ENCODE data around the gene ANO7. TPM values are rescaled to one million over a fixed set of nuclear protein-coding genes. Genes with fewer than 3 reads are reported as not detected.
"Not testable (repeated sequence)": the region's sequence is repeated elsewhere in the genome, so short reads cannot be mapped to it uniquely, and the experiment has no call there.

ANO7 gene
- total and polyA plus RNA-seq, 7 experiments from 2014 or later: 0.16 to 0.94 (median 0.30) TPM; not detected in 1

DNA sequence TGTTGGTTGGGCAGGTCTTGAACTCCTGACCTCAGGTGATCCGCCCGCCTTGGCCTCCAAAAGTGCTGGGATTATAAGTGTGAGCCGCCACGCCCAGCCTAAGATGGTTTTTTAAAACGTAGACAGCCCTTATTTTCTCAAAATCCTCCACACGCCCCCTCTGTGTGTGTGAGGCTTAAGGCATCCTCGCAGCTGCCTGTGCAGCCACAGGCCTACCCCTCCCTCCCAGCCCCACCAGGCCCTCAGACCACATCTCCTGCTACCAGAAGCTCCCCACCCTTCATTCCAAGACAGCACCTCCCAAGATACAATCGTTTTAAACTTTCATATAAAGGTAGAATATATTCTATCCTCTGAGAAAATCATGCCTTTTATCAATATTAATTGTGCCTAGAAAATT is 4.8 kb downstream of the ANO7 start:
- H3K36me3 Mint-ChIP-seq: no peaks in the 10 kb centered on the region
- Histone ChIP-seq H3K4me3 (ENCODE audit: low read length) (no peak overlapping the region), H3K9me3 (ENCODE audit: control insufficient read depth in 2 of 3, low read length in 3 of 3) (no peaks in the 10 kb centered on the region), H3K27ac (ENCODE audit: low read depth, low read length) (no peak overlapping the region), H3K36me3 (ENCODE audit: control insufficient read depth in 2 of 3, insufficient read depth in 3 of 3, low read length in 3 of 3) (no peaks in the 10 kb centered on the region), H3K27me3 (ENCODE audit: control insufficient read depth in 2 of 2, insufficient read depth in 2 of 2, low read length in 2 of 2) (no peaks in the 10 kb centered on the region), H3K4me1 (ENCODE audit: control insufficient read depth in 2 of 2, insufficient read depth in 2 of 2, low read length in 2 of 2) (no peaks in the 10 kb centered on the region)
- intact Hi-C loops (cut with micrococcal nuclease): no loop called here
- H3K27me3 Mint-ChIP-seq: no peaks in the 10 kb centered on the region
- ATAC-seq: no peak
- no peak overlapping the region for H3K27ac Mint-ChIP-seq
- POLR2A ChIA-PET: no interaction called here
- H3K4me1 Mint-ChIP-seq: no peaks in the 10 kb centered on the region
- CTCF ChIA-PET: no interaction called here
- no peaks in the 10 kb centered on the region for H3K9me3 Mint-ChIP-seq
- no peak for DNase-seq
- H3K4me3 Mint-ChIP-seq: no peak overlapping the region

DNA sequence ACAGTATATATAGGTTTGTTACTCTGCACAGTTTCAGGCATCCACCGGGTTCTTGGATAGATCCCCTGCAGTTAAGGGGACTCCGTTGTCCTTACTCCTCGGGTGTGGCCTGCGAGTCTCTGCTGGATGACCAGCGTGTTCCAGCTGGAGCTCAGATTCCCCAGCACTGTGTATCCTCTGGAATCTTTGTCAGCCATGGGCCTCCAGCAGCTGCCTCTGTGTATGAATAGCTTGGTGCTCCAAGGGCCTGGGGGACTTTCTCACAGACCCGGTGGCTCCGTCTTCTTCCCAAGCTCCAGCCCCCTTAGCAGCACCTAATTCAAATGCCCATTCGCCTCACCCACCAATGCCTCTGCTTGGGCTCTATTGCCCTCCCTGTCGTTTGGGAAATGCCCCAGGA is 6.3 kb downstream of the ANO7 start:
- POLR2A ChIA-PET: no interaction called here
- H3K36me3 Mint-ChIP-seq: no peaks in the 10 kb centered on the region
- H3K27me3 Mint-ChIP-seq: no peaks in the 10 kb centered on the region
- no peak overlapping the region for H3K27ac ChIP-seq (ENCODE audit: low read depth, low read length)
- intact Hi-C loops (cut with micrococcal nuclease): no loop called here
- no peaks in the 10 kb centered on the region for H3K36me3 ChIP-seq (ENCODE audit: control insufficient read depth in 2 of 3, insufficient read depth in 3 of 3, low read length in 3 of 3)
- no peaks in the 10 kb centered on the region for H3K9me3 Mint-ChIP-seq
- ATAC-seq (no peak), DNase-seq (no peak)
- H3K27me3 ChIP-seq (ENCODE audit: control insufficient read depth in 2 of 2, insufficient read depth in 2 of 2, low read length in 2 of 2): no peaks in the 10 kb centered on the region
- no peak overlapping the region for H3K27ac Mint-ChIP-seq
- H3K4me1 Mint-ChIP-seq: no peaks in the 10 kb centered on the region
- H3K4me3 ChIP-seq (ENCODE audit: low read length): no peak overlapping the region
- H3K4me3 Mint-ChIP-seq: no peak overlapping the region
- CTCF ChIA-PET: interaction anchor here (0.6 kb wide), 1 partner anchor 85 kb away, joined by 3 read pairs; no protein-coding TSS in a partner anchor
- H3K9me3 ChIP-seq (ENCODE audit: control insufficient read depth in 2 of 3, low read length in 3 of 3): no peaks in the 10 kb centered on the region
- no peaks in the 10 kb centered on the region for H3K4me1 ChIP-seq (ENCODE audit: control insufficient read depth in 2 of 2, insufficient read depth in 2 of 2, low read length in 2 of 2)

DNA sequence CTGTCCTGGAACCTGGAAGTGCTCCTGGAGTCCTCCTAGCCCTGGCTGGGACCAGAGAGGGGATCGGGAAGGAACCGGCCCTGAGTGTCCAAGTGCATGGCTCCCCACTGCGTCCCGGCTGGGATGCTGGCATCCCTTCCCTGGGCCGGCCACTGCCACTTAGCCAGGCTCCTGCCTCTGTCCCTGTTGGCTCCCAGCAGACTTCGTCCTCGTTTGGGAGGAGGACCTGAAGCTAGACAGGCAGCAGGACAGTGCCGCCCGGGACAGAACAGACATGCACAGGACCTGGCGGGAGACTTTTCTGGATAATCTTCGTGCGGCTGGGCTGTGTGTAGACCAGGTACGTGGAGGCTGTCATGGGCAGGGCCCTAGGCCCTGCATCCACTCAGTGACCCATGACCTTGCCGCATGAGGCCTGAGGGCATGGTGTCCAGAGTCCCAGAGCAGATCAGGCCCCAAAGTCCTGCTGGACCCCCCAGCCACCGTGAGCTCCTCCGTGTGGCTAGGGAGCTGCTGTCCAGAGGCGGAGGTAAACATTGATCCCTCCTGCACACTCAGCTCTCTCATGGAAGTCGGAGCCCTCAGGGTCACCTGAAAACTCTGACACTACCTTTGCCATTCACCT is 7.1 kb downstream of the ANO7 start:
- Mint-ChIP-seq H3K4me3 (no peak overlapping the region), H3K4me1 (no peaks in the 10 kb centered on the region), H3K36me3 (no peaks in the 10 kb centered on the region), H3K27ac (no peak overlapping the region), H3K9me3 (no peaks in the 10 kb centered on the region), H3K27me3 (no peaks in the 10 kb centered on the region)
- ChIA-PET CTCF (no interaction called here), POLR2A (no interaction called here)
- Histone ChIP-seq H3K27me3 (ENCODE audit: control insufficient read depth in 2 of 2, insufficient read depth in 2 of 2, low read length in 2 of 2) (no peaks in the 10 kb centered on the region), H3K27ac (ENCODE audit: low read depth, low read length) (no peak overlapping the region), H3K4me1 (ENCODE audit: control insufficient read depth in 2 of 2, insufficient read depth in 2 of 2, low read length in 2 of 2) (no peaks in the 10 kb centered on the region), H3K4me3 (ENCODE audit: low read length) (no peak overlapping the region), H3K9me3 (ENCODE audit: control insufficient read depth in 2 of 3, low read length in 3 of 3) (no peaks in the 10 kb centered on the region), H3K36me3 (ENCODE audit: control insufficient read depth in 2 of 3, insufficient read depth in 3 of 3, low read length in 3 of 3) (no peaks in the 10 kb centered on the region)
- DNase-seq: no peak
- no peak for ATAC-seq
- intact Hi-C loops (cut with micrococcal nuclease): no loop called here

DNA sequence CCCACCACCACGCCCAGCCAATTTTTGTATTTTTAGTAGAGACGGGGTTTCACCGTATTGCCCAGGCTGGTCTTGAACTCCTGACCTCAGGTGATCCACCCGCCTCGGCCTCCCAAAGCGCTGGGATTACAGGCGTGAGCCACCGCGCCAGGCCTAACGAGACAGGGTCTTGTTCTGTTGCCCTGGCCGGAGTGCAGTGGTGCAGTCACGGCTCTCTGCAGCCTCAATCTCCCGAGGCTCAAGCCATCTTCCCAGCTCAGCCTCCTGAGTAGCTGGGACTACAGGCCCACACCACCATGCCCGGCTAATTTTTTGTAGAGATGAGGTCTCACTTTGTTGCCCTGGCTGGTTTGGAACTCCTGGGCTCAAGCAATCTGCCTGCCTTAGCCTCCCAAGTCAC is 8.8 kb downstream of the ANO7 start:
- H3K27ac ChIP-seq (ENCODE audit: low read depth, low read length); H3K27me3 Mint-ChIP-seq; H3K27ac Mint-ChIP-seq; H3K36me3 Mint-ChIP-seq; H3K27me3 ChIP-seq (ENCODE audit: control insufficient read depth in 2 of 2, insufficient read depth in 2 of 2, low read length in 2 of 2); H3K4me3 ChIP-seq (ENCODE audit: low read length); H3K36me3 ChIP-seq (ENCODE audit: control insufficient read depth in 2 of 3, insufficient read depth in 3 of 3, low read length in 3 of 3); POLR2A ChIA-PET; H3K9me3 ChIP-seq (ENCODE audit: control insufficient read depth in 2 of 3, low read length in 3 of 3); H3K4me1 ChIP-seq (ENCODE audit: control insufficient read depth in 2 of 2, insufficient read depth in 2 of 2, low read length in 2 of 2); H3K4me3 Mint-ChIP-seq; CTCF ChIA-PET; H3K9me3 Mint-ChIP-seq; intact Hi-C loops (cut with micrococcal nuclease); H3K4me1 Mint-ChIP-seq; DNase-seq; ATAC-seq: not testable (repeated sequence)

DNA sequence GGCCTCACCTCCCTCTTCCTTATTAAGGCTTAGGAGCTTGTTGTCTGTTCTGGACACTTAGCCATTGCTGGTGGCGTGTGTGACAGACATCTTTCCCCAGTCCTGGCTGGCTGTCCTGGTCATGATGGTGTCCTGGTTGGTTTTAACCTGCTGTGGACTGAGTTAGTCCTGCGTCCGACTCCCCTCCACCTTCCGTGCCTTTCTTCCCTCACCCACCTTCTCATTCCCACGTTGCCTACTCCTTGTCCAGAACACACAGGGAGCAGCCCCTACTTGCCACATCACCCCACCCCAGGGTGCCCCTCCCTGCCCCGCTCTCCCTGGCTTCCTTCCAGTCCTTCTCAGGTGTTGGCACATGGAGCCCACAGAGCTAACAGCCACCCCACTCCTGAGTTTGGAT is 9.5 kb downstream of the ANO7 start:
- no peaks in the 10 kb centered on the region for H3K27me3 Mint-ChIP-seq
- ChIA-PET POLR2A (no interaction called here), CTCF (no interaction called here)
- H3K4me1 Mint-ChIP-seq: no peaks in the 10 kb centered on the region
- intact Hi-C loops (cut with micrococcal nuclease): no loop called here
- no peak overlapping the region for H3K4me3 Mint-ChIP-seq
- no peak for DNase-seq
- Histone ChIP-seq H3K4me1 (ENCODE audit: control insufficient read depth in 2 of 2, insufficient read depth in 2 of 2, low read length in 2 of 2) (no peaks in the 10 kb centered on the region), H3K4me3 (ENCODE audit: low read length) (no peak overlapping the region), H3K9me3 (ENCODE audit: control insufficient read depth in 2 of 3, low read length in 3 of 3) (no peaks in the 10 kb centered on the region), H3K27ac (ENCODE audit: low read depth, low read length) (no peak overlapping the region), H3K27me3 (ENCODE audit: control insufficient read depth in 2 of 2, insufficient read depth in 2 of 2, low read length in 2 of 2) (no peaks in the 10 kb centered on the region), H3K36me3 (ENCODE audit: control insufficient read depth in 2 of 3, insufficient read depth in 3 of 3, low read length in 3 of 3) (no peaks in the 10 kb centered on the region)
- no peaks in the 10 kb centered on the region for H3K36me3 Mint-ChIP-seq
- no peak overlapping the region for H3K27ac Mint-ChIP-seq
- no peaks in the 10 kb centered on the region for H3K9me3 Mint-ChIP-seq
- ATAC-seq: no peak

DNA sequence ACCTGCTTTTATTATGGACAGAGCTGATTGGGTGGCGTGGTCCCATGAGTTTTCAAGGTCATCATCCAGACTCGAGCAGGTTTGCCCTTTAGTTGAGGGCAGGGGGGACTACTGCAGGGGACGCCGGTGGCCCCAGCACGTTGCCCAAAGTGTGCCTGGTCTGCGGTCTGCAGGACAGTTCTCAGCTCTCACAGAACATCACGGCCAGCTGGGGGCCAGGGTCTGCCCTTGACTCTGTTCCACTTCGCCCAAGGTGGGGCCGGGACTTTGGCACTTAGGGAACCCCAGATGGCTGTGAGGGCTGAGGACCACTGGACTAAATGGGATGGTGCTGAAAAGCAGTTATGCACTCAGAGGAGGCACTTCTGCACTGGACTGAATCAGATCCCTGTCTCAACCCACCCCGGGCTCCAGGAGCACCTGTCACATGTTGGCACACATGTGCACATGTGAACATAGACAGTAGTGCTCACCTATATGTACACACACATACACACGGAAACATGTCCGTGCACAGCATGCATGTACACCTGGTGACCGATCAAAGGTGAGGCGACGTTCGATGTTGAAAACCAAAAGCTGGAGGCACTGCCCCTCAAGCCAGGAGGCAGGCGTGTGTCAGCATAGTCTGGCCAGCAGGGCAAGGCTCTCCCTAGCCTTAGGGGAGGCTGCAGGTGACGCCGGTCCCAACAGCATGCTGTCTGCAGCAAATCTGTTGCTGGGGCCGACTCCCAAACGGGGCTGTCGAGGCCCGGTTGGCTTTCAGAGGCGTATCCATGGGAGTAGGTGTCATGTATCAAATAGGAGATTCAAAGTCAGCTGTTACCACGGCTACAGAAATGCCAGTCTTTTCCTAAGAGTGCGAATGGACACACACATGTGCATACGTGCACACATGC is 10.2 kb downstream of the ANO7 start:
- no peak for DNase-seq
- no peak for ATAC-seq
- Mint-ChIP-seq H3K4me1 (no peaks in the 10 kb centered on the region), H3K4me3 (no peak overlapping the region), H3K27me3 (no peaks in the 10 kb centered on the region), H3K27ac (no peak overlapping the region), H3K36me3 (no peaks in the 10 kb centered on the region), H3K9me3 (no peaks in the 10 kb centered on the region)
- Histone ChIP-seq H3K4me3 (ENCODE audit: low read length) (no peak overlapping the region), H3K9me3 (ENCODE audit: control insufficient read depth in 2 of 3, low read length in 3 of 3) (no peaks in the 10 kb centered on the region), H3K27me3 (ENCODE audit: control insufficient read depth in 2 of 2, insufficient read depth in 2 of 2, low read length in 2 of 2) (no peaks in the 10 kb centered on the region), H3K27ac (ENCODE audit: low read depth, low read length) (no peak overlapping the region), H3K4me1 (ENCODE audit: control insufficient read depth in 2 of 2, insufficient read depth in 2 of 2, low read length in 2 of 2) (no peaks in the 10 kb centered on the region), H3K36me3 (ENCODE audit: control insufficient read depth in 2 of 3, insufficient read depth in 3 of 3, low read length in 3 of 3) (no peaks in the 10 kb centered on the region)
- ChIA-PET CTCF (no interaction called here), POLR2A (no interaction called here)
- intact Hi-C loops (cut with micrococcal nuclease): no loop called here

DNA sequence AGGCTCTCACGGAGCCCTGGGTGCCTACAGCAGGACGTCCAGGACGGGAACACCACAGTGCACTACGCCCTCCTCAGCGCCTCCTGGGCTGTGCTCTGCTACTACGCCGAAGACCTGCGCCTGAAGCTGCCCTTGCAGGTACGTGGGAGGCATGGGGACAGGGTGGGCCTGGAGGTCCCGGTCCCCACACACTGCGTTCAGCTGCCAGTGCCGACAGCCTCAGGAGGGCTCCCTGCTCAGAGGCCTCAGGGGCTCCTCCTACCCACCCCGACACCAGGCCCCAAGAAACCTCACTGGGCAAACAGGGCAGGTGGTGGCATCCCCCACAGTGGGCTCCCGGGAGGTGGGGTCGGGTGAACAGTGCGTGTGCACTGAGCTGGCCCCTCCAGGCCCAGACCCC is 10.8 kb downstream of the ANO7 start:
- H3K27me3 ChIP-seq (ENCODE audit: control insufficient read depth in 2 of 2, insufficient read depth in 2 of 2, low read length in 2 of 2): no peaks in the 10 kb centered on the region
- no peaks in the 10 kb centered on the region for H3K4me1 Mint-ChIP-seq
- DNase-seq (no peak), ATAC-seq (no peak)
- no peaks in the 10 kb centered on the region for H3K36me3 ChIP-seq (ENCODE audit: control insufficient read depth in 2 of 3, insufficient read depth in 3 of 3, low read length in 3 of 3)
- no peaks in the 10 kb centered on the region for H3K27me3 Mint-ChIP-seq
- H3K4me3 ChIP-seq (ENCODE audit: low read length): no peak overlapping the region
- no peaks in the 10 kb centered on the region for H3K36me3 Mint-ChIP-seq
- no peak overlapping the region for H3K27ac ChIP-seq (ENCODE audit: low read depth, low read length)
- intact Hi-C loops (cut with micrococcal nuclease): no loop called here
- no peak overlapping the region for H3K27ac Mint-ChIP-seq
- ChIA-PET CTCF (no interaction called here), POLR2A (no interaction called here)
- H3K9me3 ChIP-seq (ENCODE audit: control insufficient read depth in 2 of 3, low read length in 3 of 3): no peaks in the 10 kb centered on the region
- H3K4me1 ChIP-seq (ENCODE audit: control insufficient read depth in 2 of 2, insufficient read depth in 2 of 2, low read length in 2 of 2): no peaks in the 10 kb centered on the region
- no peaks in the 10 kb centered on the region for H3K9me3 Mint-ChIP-seq
- H3K4me3 Mint-ChIP-seq: no peak overlapping the region
